ENCODE measurements around the gene STK32A. TPM values are rescaled to one million over a fixed set of nuclear protein-coding genes. Genes with fewer than 3 reads are reported as not detected.

The STK32A gene
- total RNA-seq, 2 donors from 2014 or later, result 0.64 to 12.9 TPM

- Histone ChIP-seq H3K4me1 (replicated peaks) (no peaks in the 10 kb centered on the region), H3K27ac (no peak overlapping the region), H3K27me3 (replicated peaks; ENCODE audit: insufficient read depth) (no peaks in the 10 kb centered on the region), H3K9me3 (no peaks in the 10 kb centered on the region), H3K36me3 (no peaks in the 10 kb centered on the region), H3K4me3 (no peak overlapping the region)
- WGBS, result 80% methylated on average over 2 of the region's 2 CpGs
- no peak for TF ChIP-seq CTCF (IDR thresholded peaks at IDR 0.05)
- TF ChIP-seq POLR2A (IDR thresholded peaks at IDR 0.05), result no peak
- intact Hi-C loops (cut with DNase I), result no loop called here
- DNase-seq (ENCODE audit: low spot score), result no peak
These were observed 113.2 kb downstream of the STK32A start for GRCh38 chr5:147348046-147348445.

- DNase-seq (ENCODE audit: low spot score), result no peak
- intact Hi-C loops (cut with DNase I), result no loop called here
These were observed 113.6 kb downstream of the STK32A start for GRCh38 chr5:147348451-147348850.

GRCh38 chr5:147349241-147349640 lies 114.4 kb downstream of the STK32A start:
- H3K4me3 ChIP-seq, result no peak overlapping the region
- intact Hi-C loops (cut with DNase I), result no loop called here
- TF ChIP-seq POLR2AphosphoS5 (IDR thresholded peaks at IDR 0.05), result no peak
- TF ChIP-seq CTCF (IDR thresholded peaks at IDR 0.05), result no peak
- no peak for TF ChIP-seq POLR2A (IDR thresholded peaks at IDR 0.05)
- no peaks in the 10 kb centered on the region for H3K9me3 ChIP-seq
- no peaks in the 10 kb centered on the region for H3K4me1 ChIP-seq (replicated peaks)
- no peak overlapping the region for H3K27ac ChIP-seq
- H3K36me3 ChIP-seq, result no peaks in the 10 kb centered on the region
- DNase-seq (ENCODE audit: low spot score), result no peak
- H3K27me3 ChIP-seq (replicated peaks; ENCODE audit: insufficient read depth), result no peaks in the 10 kb centered on the region
- 57% methylated on average over 2 of the region's 2 CpGs for WGBS

More at GRCh38 chr5:147348451-147348850, 113.6 kb downstream of the STK32A start:
- Histone ChIP-seq H3K4me1 (replicated peaks) (no peaks in the 10 kb centered on the region), H3K4me3 (no peak overlapping the region), H3K9me3 (no peaks in the 10 kb centered on the region), H3K36me3 (no peaks in the 10 kb centered on the region), H3K27me3 (replicated peaks; ENCODE audit: insufficient read depth) (no peaks in the 10 kb centered on the region), H3K27ac (no peak overlapping the region)
- WGBS, result 93% methylated on average over 5 of the region's 5 CpGs
- TF ChIP-seq CTCF (IDR thresholded peaks at IDR 0.05) (no peak), POLR2A (IDR thresholded peaks at IDR 0.05) (no peak), POLR2AphosphoS5 (IDR thresholded peaks at IDR 0.05) (no peak)

- H3K36me3 ChIP-seq, result no peaks in the 10 kb centered on the region
- no peaks in the 10 kb centered on the region for H3K9me3 ChIP-seq
- 58% methylated on average over 1 of the region's 1 CpG for WGBS
- no peaks in the 10 kb centered on the region for H3K27me3 ChIP-seq (replicated peaks; ENCODE audit: insufficient read depth)
- H3K4me3 ChIP-seq, result no peak overlapping the region
- no peaks in the 10 kb centered on the region for H3K4me1 ChIP-seq (replicated peaks)
- intact Hi-C loops (cut with DNase I), result no loop called here
- TF ChIP-seq CTCF (IDR thresholded peaks at IDR 0.05), result no peak
- no peak for TF ChIP-seq POLR2AphosphoS5 (IDR thresholded peaks at IDR 0.05)
- no peak for TF ChIP-seq POLR2A (IDR thresholded peaks at IDR 0.05)
- H3K27ac ChIP-seq, result no peak overlapping the region
- no peak for DNase-seq (ENCODE audit: low spot score)
These were observed 124.3 kb downstream of the STK32A start for GRCh38 chr5:147359101-147359500.

GRCh38 chr5:147359581-147359980 lies 124.8 kb downstream of the STK32A start:
- H3K9me3 ChIP-seq, result no peaks in the 10 kb centered on the region
- no peak overlapping the region for H3K27ac ChIP-seq
- intact Hi-C loops (cut with DNase I), result no loop called here
- DNase-seq (ENCODE audit: low spot score), result no peak
- no peak overlapping the region for H3K4me3 ChIP-seq
- H3K27me3 ChIP-seq (replicated peaks; ENCODE audit: insufficient read depth), result no peaks in the 10 kb centered on the region
- H3K4me1 ChIP-seq (replicated peaks), result no peaks in the 10 kb centered on the region
- TF ChIP-seq CTCF (IDR thresholded peaks at IDR 0.05) (no peak), POLR2AphosphoS5 (IDR thresholded peaks at IDR 0.05) (no peak), POLR2A (IDR thresholded peaks at IDR 0.05) (no peak)
- no peaks in the 10 kb centered on the region for H3K36me3 ChIP-seq
- 86% methylated on average over 2 of the region's 2 CpGs for WGBS
